Colonic mucosa (tissue), 4 donors: Measurements from ENCODE around the gene MACROD1. TPM values are rescaled to one million over a fixed set of nuclear protein-coding genes. Genes with fewer than 3 reads are reported as not detected.
"Not testable (repeated sequence)": the region's sequence is repeated elsewhere in the genome, so short reads cannot be mapped to it uniquely, and the experiment has no call there.

ENCODE experiments used
- DNase-seq: peaks from one replicate; pipeline ENCODE4 v3.0.0-alpha.2; 2020
- H3K27ac ChIP-seq: fragments of 200-600 bp; one replicate; pipeline ENCODE4 v1.8.0; 2021
- H3K27me3 ChIP-seq: fragments of 200-600 bp; one replicate; pipeline ENCODE4 v1.8.0; 2021
- H3K36me3 ChIP-seq: fragments of 200-600 bp; one replicate; pipeline ENCODE4 v1.8.0; 2021
- H3K4me1 ChIP-seq: fragments of 200-600 bp; one replicate; pipeline ENCODE4 v1.8.0; 2021; ENCODE audit warnings: mild to moderate bottlenecking
- H3K4me3 ChIP-seq: fragments of 200-600 bp; one replicate; pipeline ENCODE4 v1.8.0; 2021
- H3K9ac ChIP-seq, 2 donors: one replicate each; pipeline ENCODE4 v1.7.0; 2013; ENCODE audit warnings: control low read depth in 2 of 2, low read depth in 2 of 2, low read length in 2 of 2
- H3K9me3 ChIP-seq: fragments of 200-600 bp; one replicate; pipeline ENCODE4 v1.8.0; 2021
- CTCF ChIP-seq: fragments of 200-600 bp; IDR thresholded peaks from one replicate; pipeline ENCODE4 v1.8.0; 2022; ENCODE audit warnings: antibody characterized with exemption, mild to moderate bottlenecking
- intact Hi-C: fragments of 100-400 bp; cut with DNase I; formaldehyde crosslinking; loops from one replicate; pipeline ENCODE4 v1.14.1; 2022
- total RNA-seq, 2 donors: library from RNA; stranded (reverse); fragmentation: NEBNext Ultra II Directional in 1 of 2; extraction: Animal tissue kit (Norgen Biotek cat#: 25700) in 1 of 2; gene quantifications; one replicate each; pipeline ENCODE4 v1.2.1, GENCODE V29; 2021
- donor health status: healthy.
- donor health status: DM: no; HTN: no; CAD: no.
- donor health status: DM: no; HTN: no; CAD: no.

Gene MACROD1
- total RNA-seq, 2 donors from 2014 or later, result 18.6 to 22.9 TPM

DNA sequence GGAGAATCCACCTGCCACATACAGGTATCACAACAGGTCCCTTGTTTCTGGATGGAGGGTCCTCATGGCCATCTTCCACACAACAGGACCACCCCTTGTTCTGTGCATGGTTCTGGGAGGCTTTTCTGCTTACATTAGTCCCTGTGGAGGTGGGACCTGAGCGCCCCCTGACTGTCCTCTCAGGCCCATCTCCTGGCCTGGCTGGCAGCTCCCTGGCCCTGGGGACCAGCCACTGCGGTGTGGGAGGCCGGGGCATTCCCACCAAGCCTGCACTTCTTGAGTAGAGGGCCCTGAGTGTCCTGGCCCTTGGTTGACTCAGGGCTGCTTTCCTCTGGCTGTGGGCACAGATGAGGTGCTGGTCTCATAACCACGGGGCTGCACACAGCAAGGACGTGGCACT is 186.5 kb downstream of the MACROD1 start:
- intact Hi-C loops, result no loop called here
- no peak overlapping the region for H3K27ac ChIP-seq
- no peak for TF ChIP-seq CTCF

DNA sequence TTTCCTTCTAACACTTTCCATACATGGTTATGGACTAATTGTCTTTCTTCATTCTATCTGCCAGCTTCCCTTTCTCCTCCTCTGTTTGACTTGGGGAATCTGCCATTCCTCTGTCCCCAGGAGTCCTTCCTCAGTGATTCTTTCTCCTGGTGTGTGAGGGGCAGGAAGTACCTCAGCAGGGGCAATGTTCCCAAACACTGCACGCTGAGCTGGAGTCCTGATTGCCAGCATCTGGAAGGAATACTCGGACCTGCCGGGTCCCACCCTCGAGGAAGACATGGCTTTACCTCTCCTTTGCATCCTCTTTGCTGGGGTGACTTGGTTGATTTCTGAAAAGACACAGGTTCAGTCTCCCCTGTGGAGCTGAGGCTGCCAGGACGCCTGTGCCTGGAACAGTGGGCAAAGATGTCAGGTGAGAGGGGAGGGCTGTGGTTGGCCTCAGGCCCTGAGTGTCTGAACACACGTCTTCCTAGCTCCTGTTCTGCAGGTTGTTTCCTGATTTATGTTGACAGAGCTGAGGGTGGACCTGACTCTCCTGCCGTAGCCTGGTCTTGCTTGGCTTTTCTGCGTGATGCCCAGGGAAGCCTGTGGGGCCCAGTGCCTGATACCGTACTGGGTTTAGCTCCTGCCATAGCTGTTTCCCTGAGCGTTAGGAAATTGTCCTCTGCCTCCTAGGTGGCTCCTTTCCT is 187.2 kb downstream of the MACROD1 start:
- TF ChIP-seq CTCF, result no peak
- no peaks in the 10 kb centered on the region for H3K9me3 ChIP-seq
- no peak overlapping the region for H3K9ac ChIP-seq
- H3K4me1 ChIP-seq, result peaks cover 10% of the 10 kb centered on the region
- no peak overlapping the region for H3K4me3 ChIP-seq
- H3K27me3 ChIP-seq, result no peaks in the 10 kb centered on the region
- no peak for DNase-seq
- intact Hi-C loops, result no loop called here
- H3K27ac ChIP-seq, result no peak overlapping the region
- no peaks in the 10 kb centered on the region for H3K36me3 ChIP-seq

More for the DNA sequence above, 186.5 kb downstream of the MACROD1 start:
- no peak for DNase-seq
- peaks cover 10% of the 10 kb centered on the region for H3K4me1 ChIP-seq
- no peaks in the 10 kb centered on the region for H3K36me3 ChIP-seq
- no peak overlapping the region for H3K4me3 ChIP-seq
- H3K27me3 ChIP-seq, result no peaks in the 10 kb centered on the region
- no peak overlapping the region for H3K9ac ChIP-seq
- no peaks in the 10 kb centered on the region for H3K9me3 ChIP-seq

DNA sequence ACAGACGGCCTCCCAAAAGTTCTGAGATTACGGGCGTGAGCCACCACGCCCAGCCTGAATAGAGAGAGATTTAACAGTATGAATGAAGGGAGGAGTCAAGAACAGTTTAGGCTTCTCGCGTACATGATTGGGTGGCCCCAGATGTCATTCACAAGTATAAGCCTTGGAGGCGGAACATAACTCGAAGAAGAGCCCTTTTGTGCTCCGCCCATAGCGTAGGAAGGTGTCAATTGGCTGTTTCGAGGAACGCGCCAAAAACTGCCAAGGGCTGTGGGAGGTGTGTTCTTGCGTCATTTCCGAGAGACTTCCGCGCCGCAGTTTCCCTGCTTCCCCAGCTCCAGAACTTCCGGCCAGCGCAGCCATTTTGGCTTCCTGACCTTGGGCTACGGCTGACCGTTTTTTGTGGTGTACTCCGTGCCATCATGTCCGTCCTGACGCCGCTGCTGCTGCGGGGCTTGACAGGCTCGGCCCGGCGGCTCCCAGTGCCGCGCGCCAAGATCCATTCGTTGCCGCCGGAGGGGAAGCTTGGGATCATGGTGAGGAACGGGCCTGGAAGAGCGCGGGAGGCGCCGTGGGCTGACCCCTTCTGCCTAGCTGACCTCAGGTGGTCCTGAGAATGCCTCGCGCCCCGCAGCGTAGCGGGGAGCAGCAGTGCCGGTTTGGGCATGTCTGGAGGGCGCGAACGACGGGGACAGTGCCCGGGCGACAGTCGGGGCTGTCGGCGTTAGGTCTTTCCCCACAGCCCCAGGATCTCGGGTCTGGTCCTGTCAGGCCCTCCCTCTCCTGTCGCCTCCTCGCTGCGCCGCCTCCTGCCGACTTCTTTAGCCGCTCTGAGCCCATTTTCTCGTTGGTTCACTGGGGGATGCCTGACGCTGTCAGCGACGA is 191.4 kb downstream of the MACROD1 start, which contains the start of gene COX8A:
TSS of gene COX8A (plus strand) at position 362 of the 885 bp plus-strand sequence. CDS start at position 423, 61 bp downstream.
- no peak for TF ChIP-seq CTCF
- Histone ChIP-seq H3K36me3 (no peaks in the 10 kb centered on the region), H3K4me3 (peak within 1 kb of the TSS; percentile 51), H3K27me3 (no peaks in the 10 kb centered on the region), H3K9me3 (no peaks in the 10 kb centered on the region), H3K27ac (peak within 1 kb of the TSS; percentile 75), H3K4me1 (peaks cover 10% of the 10 kb centered on the region), H3K9ac (peak within 1 kb of the TSS; percentile 96 to 100)
- intact Hi-C loops, result no loop called here
- DNase-seq, result peak; percentile 99

GRCh38 chr11:63973912-63974258 is 192.0 kb downstream of the MACROD1 start:
- H3K27me3 ChIP-seq, H3K27ac ChIP-seq, DNase-seq, intact Hi-C loops, H3K36me3 ChIP-seq, H3K9ac ChIP-seq, H3K9me3 ChIP-seq, H3K4me3 ChIP-seq: not testable (repeated sequence)
- H3K4me1 ChIP-seq, result peaks cover 10% of the 10 kb centered on the region

- Histone ChIP-seq H3K9ac (no peak overlapping the region), H3K27me3 (no peaks in the 10 kb centered on the region), H3K36me3 (no peaks in the 10 kb centered on the region), H3K4me1 (peaks cover 5% of the 10 kb centered on the region), H3K27ac (no peak overlapping the region), H3K9me3 (no peaks in the 10 kb centered on the region), H3K4me3 (no peak overlapping the region)
- intact Hi-C loops, result no loop called here
- no peak for TF ChIP-seq CTCF
- no peak for DNase-seq
Observed at GRCh38 chr11:63970902-63971301, 195.0 kb downstream of the MACROD1 start.
